ENCODE data around the gene NMS.

Gene NMS

DNA sequence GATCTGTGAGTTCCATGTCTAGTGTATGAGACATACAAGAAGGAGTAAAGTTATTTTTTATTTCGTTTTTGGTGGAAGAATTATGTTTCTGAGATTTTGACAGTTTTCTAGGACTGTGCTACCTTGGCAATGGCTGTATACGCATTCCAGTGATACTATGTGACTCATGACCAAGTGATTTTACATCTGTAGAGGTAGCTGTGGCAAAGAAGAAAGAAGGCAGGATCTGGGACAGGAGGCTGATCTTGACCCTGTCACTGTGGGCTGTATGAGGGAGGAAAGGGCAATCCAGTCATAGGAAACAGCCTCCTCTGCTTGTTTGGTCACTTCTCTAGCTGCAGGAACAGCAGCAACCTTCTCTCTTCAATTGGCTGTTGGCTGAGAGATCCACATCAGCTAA, 48.5 kb downstream of the NMS start:
- H3K27me3 Mint-ChIP-seq (ENCODE audit: low read depth) = peaks cover 3% of the 10 kb centered on the region
- H3K9me3 Mint-ChIP-seq = no peaks in the 10 kb centered on the region
- no peaks in the 10 kb centered on the region for H3K4me1 Mint-ChIP-seq (ENCODE audit: low read depth)
- H3K36me3 Mint-ChIP-seq (ENCODE audit: low read depth) = no peaks in the 10 kb centered on the region
- no peak overlapping the region for H3K4me3 Mint-ChIP-seq
- no peak for DNase-seq (ENCODE audit: low spot score)
- H3K27ac Mint-ChIP-seq = no peak overlapping the region

- Mint-ChIP-seq H3K9me3 (no peaks in the 10 kb centered on the region), H3K4me3 (no peak overlapping the region), H3K27me3 (ENCODE audit: low read depth) (peaks cover 3% of the 10 kb centered on the region), H3K4me1 (ENCODE audit: low read depth) (no peaks in the 10 kb centered on the region), H3K27ac (no peak overlapping the region), H3K36me3 (ENCODE audit: low read depth) (no peaks in the 10 kb centered on the region)
- no peak for DNase-seq (ENCODE audit: low spot score)
These were observed 49.9 kb downstream of the NMS start for GRCh38 chr2:100520224-100520623.

GRCh38 chr2:100522430-100522829, 52.1 kb downstream of the NMS start:
- Mint-ChIP-seq H3K27ac (no peak overlapping the region), H3K9me3 (no peaks in the 10 kb centered on the region), H3K4me1 (ENCODE audit: low read depth) (no peaks in the 10 kb centered on the region), H3K36me3 (ENCODE audit: low read depth) (no peaks in the 10 kb centered on the region), H3K4me3 (no peak overlapping the region), H3K27me3 (ENCODE audit: low read depth) (peaks cover 3% of the 10 kb centered on the region)
- no peak for DNase-seq (ENCODE audit: low spot score)

- H3K9me3 Mint-ChIP-seq = no peaks in the 10 kb centered on the region
- no peak for DNase-seq (ENCODE audit: low spot score)
- H3K4me1 Mint-ChIP-seq (ENCODE audit: low read depth) = no peaks in the 10 kb centered on the region
- H3K36me3 Mint-ChIP-seq (ENCODE audit: low read depth) = no peaks in the 10 kb centered on the region
- no peak overlapping the region for H3K4me3 Mint-ChIP-seq
- no peak overlapping the region for H3K27ac Mint-ChIP-seq
- peaks cover 2% of the 10 kb centered on the region for H3K27me3 Mint-ChIP-seq (ENCODE audit: low read depth)
These were observed 54.0 kb downstream of the NMS start for GRCh38 chr2:100524331-100524730.

DNA sequence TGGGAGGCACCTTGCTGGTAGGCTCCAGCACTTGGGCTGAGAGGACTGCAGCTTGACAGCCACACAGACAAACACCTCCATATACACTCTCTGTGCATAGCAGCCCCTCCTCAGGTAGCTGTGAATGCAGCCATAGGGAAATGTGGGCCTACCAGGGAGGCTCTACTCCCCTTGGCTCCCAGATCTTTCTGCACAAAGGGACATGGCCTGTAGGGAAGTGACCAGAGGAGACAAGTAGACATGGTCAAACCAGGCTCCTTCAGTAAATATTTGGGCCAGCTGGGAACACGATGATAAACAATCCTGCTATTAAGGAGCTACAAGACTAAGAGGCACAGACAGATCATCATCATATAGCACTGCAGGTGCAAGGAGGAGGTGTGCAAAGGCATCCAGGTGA, 56.6 kb downstream of the NMS start:
- DNase-seq (ENCODE audit: low spot score) = no peak
- Mint-ChIP-seq H3K4me3 (no peak overlapping the region), H3K4me1 (ENCODE audit: low read depth) (no peaks in the 10 kb centered on the region), H3K9me3 (no peaks in the 10 kb centered on the region), H3K27me3 (ENCODE audit: low read depth) (no peaks in the 10 kb centered on the region), H3K36me3 (ENCODE audit: low read depth) (no peaks in the 10 kb centered on the region), H3K27ac (no peak overlapping the region)

DNA sequence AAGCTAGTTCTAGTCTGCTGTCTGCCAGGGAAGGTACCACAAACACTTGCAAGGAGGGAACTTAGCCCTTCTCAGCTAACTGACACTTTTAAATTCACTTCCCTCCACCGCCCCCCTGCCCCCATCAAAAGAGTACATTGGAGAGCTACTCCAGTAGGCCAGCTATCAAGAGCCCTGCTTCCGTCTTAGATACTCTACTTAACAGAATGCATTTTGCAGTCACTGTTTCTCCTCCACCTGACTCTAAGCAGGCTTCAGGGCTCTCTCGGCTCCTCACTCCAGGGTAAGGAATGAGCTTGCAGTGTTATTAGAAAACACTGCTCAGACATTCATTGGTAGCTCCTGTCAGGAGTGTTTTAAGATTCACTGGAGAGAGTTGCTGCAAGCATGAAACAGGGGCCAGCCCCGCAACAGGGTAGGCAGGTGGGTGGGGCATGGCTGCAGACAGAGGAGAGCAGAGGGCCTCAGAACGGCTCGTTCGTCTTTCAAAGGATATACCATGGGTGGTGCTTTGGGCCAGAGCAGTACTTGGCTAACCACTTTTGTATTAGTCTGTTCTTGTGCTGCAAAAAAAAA, 57.2 kb downstream of the NMS start:
- no peak overlapping the region for H3K4me3 Mint-ChIP-seq
- H3K27ac Mint-ChIP-seq = no peak overlapping the region
- no peaks in the 10 kb centered on the region for H3K4me1 Mint-ChIP-seq (ENCODE audit: low read depth)
- DNase-seq (ENCODE audit: low spot score) = no peak
- H3K27me3 Mint-ChIP-seq (ENCODE audit: low read depth) = no peaks in the 10 kb centered on the region
- H3K9me3 Mint-ChIP-seq = no peaks in the 10 kb centered on the region
- H3K36me3 Mint-ChIP-seq (ENCODE audit: low read depth) = no peaks in the 10 kb centered on the region

- H3K36me3 Mint-ChIP-seq (ENCODE audit: low read depth) = no peaks in the 10 kb centered on the region
- peaks cover 7% of the 10 kb centered on the region for H3K9me3 Mint-ChIP-seq
- no peak overlapping the region for H3K4me3 Mint-ChIP-seq
- DNase-seq (ENCODE audit: low spot score) = no peak
- H3K27me3 Mint-ChIP-seq (ENCODE audit: low read depth) = no peaks in the 10 kb centered on the region
- no peak overlapping the region for H3K27ac Mint-ChIP-seq
- H3K4me1 Mint-ChIP-seq (ENCODE audit: low read depth) = no peaks in the 10 kb centered on the region
These were observed 58.9 kb downstream of the NMS start for GRCh38 chr2:100529176-100529575.

- DNase-seq (ENCODE audit: low spot score) = no peak
- Mint-ChIP-seq H3K27ac (no peak overlapping the region), H3K4me1 (ENCODE audit: low read depth) (no peaks in the 10 kb centered on the region), H3K36me3 (ENCODE audit: low read depth) (no peaks in the 10 kb centered on the region), H3K4me3 (no peak overlapping the region), H3K9me3 (peaks cover 7% of the 10 kb centered on the region), H3K27me3 (ENCODE audit: low read depth) (no peaks in the 10 kb centered on the region)
These were observed 59.6 kb downstream of the NMS start for GRCh38 chr2:100529900-100530299.
